Tibial nerve (tissue), 3 donors: ENCODE data around the gene PHACTR1.

Experiments used
- CTCF ChIP-seq, 5 experiments: fragments of 200-600 bp in 3 of 5; fragments of 450-650 bp in 2 of 5; sonication (generic) in 3 of 5; IDR thresholded peaks; one replicate each; pipeline ENCODE4 v1.5.1; 2016 to 2019; ENCODE audit warnings: antibody characterized with exemption in 5 of 5, mild to moderate bottlenecking in 3 of 5, moderate library complexity in 2 of 5
- POLR2A ChIP-seq, 2 donors: fragments of 450-650 bp; IDR thresholded peaks; one replicate each; pipeline ENCODE4 v1.6.1; 2017; ENCODE audit warnings: antibody characterized with exemption in 2 of 2, mild to moderate bottlenecking in 2 of 2, moderate library complexity in 2 of 2

GRCh38 chr6:13091192-13091591 lies 374.6 kb downstream of the PHACTR1 start:
- no peak for TF ChIP-seq CTCF (IDR thresholded peaks at IDR 0.05)
- TF ChIP-seq POLR2A (IDR thresholded peaks at IDR 0.05) = no peak
